ENCODE results near the gene SNU13.
"Not testable (repeated sequence)": the region's sequence is repeated elsewhere in the genome, so short reads cannot be mapped to it uniquely, and the experiment has no call there.

The SNU13 gene

DNA sequence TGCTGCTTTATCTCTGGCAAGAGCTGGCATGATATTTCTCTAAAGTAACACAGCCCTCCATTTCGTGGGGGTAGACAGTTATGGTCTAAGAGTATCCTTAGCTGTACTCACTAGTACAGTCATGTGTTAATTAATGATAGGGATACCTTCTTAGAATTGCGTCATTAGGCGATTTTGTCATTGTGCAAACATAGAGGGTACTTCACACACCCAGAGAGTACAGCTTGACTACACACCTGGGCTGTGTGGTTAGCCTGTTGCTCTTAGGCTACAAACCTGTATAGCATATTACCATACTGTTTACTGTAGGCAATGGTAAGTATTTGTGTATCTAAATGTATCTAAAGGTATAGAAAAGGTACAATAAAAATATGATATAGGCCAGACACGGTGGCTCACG lies 50.5 kb downstream of the SNU13 start:
- no peak for DNase-seq

DNA sequence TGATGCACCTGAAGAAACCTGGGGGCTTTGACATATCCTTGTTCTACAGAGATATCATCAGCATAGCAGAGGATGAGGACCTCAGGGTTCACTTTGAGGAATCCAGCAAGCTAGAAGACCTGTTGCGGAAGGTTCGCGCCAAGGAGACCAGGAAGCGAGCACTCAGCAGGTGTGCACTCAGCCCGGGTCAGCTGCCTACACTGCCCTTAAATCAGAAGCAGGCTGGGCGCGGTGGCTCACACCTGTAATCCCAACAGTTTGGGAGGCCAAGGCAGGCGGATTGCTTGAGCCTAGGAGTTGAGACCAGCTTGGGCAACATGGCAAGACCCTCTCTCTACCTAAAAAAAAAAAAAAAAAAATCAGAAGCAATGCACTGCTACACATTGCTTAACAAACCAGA lies 51.0 kb downstream of the SNU13 start:
- not testable (repeated sequence) for DNase-seq

DNA sequence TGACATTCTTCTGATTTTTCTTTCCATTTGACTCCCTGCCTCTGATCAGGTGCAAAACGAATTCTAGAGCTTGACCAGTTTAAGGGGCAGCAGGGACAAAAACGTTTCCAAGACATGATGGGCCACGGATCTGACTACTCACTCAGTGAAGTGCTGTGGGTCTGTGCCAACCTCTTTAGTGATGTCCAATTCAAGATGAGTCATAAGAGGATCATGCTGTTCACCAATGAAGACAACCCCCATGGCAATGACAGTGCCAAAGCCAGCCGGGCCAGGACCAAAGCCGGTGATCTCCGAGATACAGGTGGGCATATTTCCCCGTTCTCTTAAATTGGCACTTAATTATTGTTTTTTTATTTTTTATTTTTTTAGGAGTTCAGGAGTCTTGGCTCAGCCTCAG lies 52.2 kb downstream of the SNU13 start:
- DNase-seq = no peak

DNA sequence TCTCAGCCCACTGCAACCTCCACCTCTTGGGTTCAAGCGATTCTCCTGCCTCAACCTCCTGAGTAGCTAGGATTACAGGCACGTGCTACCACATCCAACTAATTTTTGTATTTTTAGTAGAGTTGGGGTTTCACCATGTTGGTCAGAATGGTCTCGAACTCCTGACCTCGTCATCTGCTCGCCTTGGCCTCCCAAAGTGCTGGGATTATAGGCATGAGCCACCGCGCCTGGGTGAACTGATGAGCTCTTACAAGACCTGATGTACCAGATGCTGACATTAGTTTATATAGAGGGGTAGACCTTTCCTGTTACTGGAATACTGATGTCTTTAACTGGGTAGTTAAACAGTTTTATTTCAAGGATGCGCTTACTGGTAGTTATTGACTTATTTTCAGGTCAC lies 54.1 kb downstream of the SNU13 start:
- not testable (repeated sequence) for DNase-seq

DNA sequence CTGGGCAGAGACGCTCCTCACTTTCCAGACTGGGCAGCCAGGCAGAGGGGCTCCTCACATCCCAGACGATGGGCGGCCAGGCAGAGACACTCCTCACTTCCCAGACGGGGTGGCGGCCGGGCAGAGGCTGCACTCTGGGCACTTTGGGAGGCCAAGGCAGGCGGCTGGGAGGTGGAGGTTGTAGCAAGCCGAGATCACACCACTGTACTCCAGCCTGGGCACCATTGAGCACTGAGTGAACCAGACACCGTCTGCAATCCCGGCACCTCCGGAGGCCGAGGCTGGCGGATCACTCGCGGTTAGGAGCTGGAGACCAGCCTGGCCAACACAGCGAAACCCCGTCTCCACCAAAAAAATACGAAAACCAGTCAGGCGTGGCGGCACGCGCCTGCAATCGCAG lies 57.1 kb downstream of the SNU13 start:
- not testable (repeated sequence) for DNase-seq

DNA sequence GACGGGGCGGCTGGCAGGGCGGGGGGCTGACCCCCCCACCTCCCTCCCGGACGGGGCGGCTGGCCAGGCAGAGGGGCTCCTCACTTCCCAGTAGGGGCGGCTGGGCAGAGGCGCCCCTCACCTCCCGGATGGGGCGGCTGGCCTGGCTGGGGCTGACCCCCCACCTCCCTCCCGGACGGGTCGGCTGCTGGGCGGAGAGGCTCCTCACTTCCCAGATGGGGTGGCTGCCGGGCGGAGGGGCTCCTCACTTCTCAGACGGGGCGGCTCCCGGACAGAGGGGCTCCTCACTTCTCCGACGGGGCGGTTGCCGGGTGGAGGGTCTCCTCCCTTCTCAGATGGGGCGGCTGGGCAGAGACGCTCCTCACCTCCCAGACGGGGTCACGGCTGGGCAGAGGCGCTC lies 57.6 kb downstream of the SNU13 start:
- not testable (repeated sequence) for DNase-seq

DNA sequence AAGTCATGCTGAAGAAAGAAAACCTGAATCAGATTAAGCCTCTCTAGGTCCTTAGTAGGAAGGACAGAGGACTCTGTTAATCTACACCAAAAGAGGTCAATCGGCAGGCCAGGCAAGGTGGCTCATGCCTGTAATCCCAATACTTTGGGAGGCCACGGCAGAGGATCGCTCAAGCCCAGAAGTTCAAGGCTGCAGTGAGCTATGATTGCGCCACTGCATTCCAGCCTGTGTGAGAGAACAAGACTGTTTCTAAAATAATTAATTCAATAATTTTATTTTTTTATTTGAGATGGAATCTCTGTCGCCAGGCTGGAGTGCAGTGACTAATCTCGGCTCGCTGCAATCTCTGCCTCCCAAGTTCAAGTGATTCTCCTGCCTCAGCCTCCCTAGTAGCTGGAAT lies 63.1 kb downstream of the SNU13 start:
- no peak for DNase-seq
